ENCODE measurements around the gene CHST9.

- TF ChIP-seq CTCF (IDR thresholded peaks at IDR 0.05) (no peak), POLR2A (IDR thresholded peaks at IDR 0.05) (no peak), POLR2AphosphoS5 (IDR thresholded peaks at IDR 0.05) (no peak)
Observed at GRCh38 chr18:27033722-27034121, 151.4 kb downstream of the CHST9 start.

Measured in prostate gland (tissue), 2 donors.